ENCODE measurements around the gene CRMP1. TPM values are rescaled to one million over a fixed set of nuclear protein-coding genes. Genes with fewer than 3 reads are reported as not detected.

The CRMP1 gene
- total RNA-seq, 4 donors from 2014 or later: 1.2 to 4.0 (median 2.3) TPM

DNA sequence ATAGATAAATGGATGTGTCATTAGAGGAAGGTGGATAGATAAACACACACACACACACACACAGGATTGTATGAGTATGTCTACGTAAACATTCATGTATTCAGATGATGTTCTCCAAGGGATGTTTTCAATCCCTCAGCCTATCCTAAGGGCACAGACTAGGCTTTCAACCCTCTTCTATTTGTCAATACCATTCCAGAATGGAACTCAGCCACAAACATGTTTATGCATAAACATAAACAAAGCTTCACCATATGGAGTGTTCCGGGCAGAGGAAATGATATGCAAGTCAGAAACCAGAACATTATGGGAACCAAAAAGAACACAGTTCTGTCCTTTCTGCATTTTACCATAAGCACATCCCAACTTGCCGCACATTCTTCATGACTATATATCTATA lies 25.0 kb downstream of the CRMP1 start:
- H3K27ac ChIP-seq (replicated peaks in 1 of 4): no peak overlapping the region
- no peaks in the 10 kb centered on the region for H3K36me3 ChIP-seq
- H3K9me3 ChIP-seq: no peaks in the 10 kb centered on the region
- H3K4me1 ChIP-seq: no peaks in the 10 kb centered on the region
- intact Hi-C loops (cut with DNase I): no loop called here
- peaks cover 0 to 32% (median 0%) of the 10 kb centered on the region in 4 donors for H3K27me3 ChIP-seq
- DNase-seq (ENCODE audit: extremely low spot score): no peak
- TF ChIP-seq POLR2AphosphoS5 (IDR thresholded peaks at IDR 0.05) (no peak), EP300 (IDR thresholded peaks at IDR 0.05) (no peak), POLR2A (IDR thresholded peaks at IDR 0.05; ENCODE audit: low read depth) (no peak)
- TF ChIP-seq, protein P1, sequence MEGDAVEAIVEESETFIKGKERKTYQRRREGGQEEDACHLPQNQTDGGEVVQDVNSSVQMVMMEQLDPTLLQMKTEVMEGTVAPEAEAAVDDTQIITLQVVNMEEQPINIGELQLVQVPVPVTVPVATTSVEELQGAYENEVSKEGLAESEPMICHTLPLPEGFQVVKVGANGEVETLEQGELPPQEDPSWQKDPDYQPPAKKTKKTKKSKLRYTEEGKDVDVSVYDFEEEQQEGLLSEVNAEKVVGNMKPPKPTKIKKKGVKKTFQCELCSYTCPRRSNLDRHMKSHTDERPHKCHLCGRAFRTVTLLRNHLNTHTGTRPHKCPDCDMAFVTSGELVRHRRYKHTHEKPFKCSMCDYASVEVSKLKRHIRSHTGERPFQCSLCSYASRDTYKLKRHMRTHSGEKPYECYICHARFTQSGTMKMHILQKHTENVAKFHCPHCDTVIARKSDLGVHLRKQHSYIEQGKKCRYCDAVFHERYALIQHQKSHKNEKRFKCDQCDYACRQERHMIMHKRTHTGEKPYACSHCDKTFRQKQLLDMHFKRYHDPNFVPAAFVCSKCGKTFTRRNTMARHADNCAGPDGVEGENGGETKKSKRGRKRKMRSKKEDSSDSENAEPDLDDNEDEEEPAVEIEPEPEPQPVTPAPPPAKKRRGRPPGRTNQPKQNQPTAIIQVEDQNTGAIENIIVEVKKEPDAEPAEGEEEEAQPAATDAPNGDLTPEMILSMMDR (IDR thresholded peaks at IDR 0.05): no peak
- WGBS: 98% methylated on average over 3 of the region's 3 CpGs
- no peak overlapping the region for H3K4me3 ChIP-seq

DNA sequence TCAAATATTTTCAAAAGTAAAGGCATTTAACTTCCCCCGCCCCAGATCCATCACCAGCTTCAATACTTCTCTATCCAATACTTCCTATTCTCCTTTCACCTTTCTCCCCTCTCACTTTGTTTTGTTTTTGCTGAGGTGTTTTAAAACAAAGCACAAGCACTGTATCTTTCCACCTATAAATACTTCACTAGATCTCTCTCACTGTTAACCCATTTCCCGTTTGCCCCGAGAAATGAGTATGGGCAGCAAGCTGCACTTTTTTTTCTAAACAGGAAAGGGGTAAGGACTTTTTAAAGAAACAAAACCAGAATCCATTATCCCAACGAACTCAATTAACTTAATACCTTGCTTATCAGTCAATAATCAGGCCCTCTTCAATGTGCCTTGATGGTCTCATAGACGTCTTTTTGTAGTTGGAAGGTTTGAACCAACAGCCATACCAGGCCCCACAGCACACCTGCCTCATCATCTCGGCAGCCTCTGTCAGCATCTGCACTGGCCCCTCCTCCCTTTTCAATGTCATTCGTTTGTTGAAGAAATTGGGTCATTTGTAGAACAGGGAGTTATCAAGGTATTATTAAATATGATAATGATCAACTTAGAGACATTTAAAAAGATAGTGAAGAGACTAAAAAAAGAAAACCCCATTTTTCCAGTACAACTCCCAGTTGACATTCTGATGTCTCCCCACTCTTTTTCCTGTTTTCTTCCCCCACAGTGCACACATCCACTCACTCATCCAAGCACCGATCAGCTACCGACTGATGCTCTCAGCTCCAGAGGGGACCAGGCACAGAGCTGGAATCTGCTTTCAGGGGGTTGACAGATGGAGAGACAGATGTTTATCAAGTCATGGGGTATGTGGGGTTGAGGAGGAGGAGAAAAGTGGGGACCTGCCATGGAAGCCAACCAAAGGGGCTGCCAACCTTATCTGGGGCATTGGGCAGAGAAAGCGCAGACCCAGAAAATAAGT lies 25.8 kb downstream of the CRMP1 start:
- Histone ChIP-seq H3K27me3 (peaks cover 0 to 35% (median 0%) of the 10 kb centered on the region in 4 donors), H3K36me3 (no peaks in the 10 kb centered on the region), H3K9me3 (no peaks in the 10 kb centered on the region), H3K4me1 (no peaks in the 10 kb centered on the region), H3K27ac (replicated peaks in 1 of 4) (no peak overlapping the region), H3K4me3 (no peak overlapping the region)
- TF ChIP-seq, protein P1 (IDR thresholded peaks at IDR 0.05): no peak
- TF ChIP-seq POLR2AphosphoS5 (IDR thresholded peaks at IDR 0.05) (no peak), EP300 (IDR thresholded peaks at IDR 0.05) (no peak), POLR2A (IDR thresholded peaks at IDR 0.05; ENCODE audit: low read depth) (no peak)
- no peak for DNase-seq (ENCODE audit: extremely low spot score)
- 72% methylated on average over 10 of the region's 10 CpGs for WGBS
- intact Hi-C loops (cut with DNase I): no loop called here

DNA sequence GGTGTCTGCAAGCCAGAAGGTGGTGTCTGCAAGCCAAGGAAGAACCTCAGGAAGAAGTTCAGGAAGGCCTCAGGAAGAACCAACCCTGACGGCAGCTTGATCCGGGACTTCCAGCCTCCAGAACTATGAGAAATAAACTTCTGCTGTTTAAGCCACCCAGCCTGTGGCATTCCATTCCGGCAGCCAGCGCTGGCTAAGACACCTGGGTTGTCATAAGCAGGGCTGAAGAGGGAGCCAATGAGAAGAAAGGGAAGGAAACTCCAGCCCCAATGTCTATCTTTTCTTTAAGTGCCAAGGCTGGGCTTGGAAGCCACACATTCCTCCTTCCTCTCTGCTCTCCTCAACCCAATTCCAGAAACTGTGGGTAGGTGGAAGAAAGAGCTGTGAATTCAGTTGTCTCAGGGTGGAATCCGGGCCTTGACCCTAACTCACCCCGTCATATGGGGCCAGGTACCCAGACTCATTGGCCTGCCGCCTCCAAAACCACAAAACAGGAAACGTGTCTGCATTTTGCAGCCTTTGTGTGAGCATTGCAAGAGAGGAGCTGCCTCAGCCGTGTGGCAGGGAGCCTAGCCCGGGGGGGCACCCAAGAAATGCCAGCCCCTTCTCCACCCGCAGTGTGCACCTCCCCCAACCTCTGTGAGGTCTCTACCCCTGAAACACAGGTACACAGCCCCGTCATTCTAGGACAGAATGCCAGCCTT lies 26.8 kb downstream of the CRMP1 start:
- H3K27ac ChIP-seq (replicated peaks in 1 of 4): no peak overlapping the region
- no peak for TF ChIP-seq POLR2A (IDR thresholded peaks at IDR 0.05; ENCODE audit: low read depth)
- TF ChIP-seq, protein P1 (IDR thresholded peaks at IDR 0.05): no peak
- no peak for TF ChIP-seq EP300 (IDR thresholded peaks at IDR 0.05)
- WGBS: 88% methylated on average over 6 of the region's 12 CpGs
- no peaks in the 10 kb centered on the region for H3K4me1 ChIP-seq
- DNase-seq (ENCODE audit: extremely low spot score): no peak
- H3K27me3 ChIP-seq: peaks cover 0 to 34% (median 0%) of the 10 kb centered on the region in 4 donors
- H3K4me3 ChIP-seq: no peak overlapping the region
- no peaks in the 10 kb centered on the region for H3K9me3 ChIP-seq
- no peaks in the 10 kb centered on the region for H3K36me3 ChIP-seq
- intact Hi-C loops (cut with DNase I): no loop called here

DNA sequence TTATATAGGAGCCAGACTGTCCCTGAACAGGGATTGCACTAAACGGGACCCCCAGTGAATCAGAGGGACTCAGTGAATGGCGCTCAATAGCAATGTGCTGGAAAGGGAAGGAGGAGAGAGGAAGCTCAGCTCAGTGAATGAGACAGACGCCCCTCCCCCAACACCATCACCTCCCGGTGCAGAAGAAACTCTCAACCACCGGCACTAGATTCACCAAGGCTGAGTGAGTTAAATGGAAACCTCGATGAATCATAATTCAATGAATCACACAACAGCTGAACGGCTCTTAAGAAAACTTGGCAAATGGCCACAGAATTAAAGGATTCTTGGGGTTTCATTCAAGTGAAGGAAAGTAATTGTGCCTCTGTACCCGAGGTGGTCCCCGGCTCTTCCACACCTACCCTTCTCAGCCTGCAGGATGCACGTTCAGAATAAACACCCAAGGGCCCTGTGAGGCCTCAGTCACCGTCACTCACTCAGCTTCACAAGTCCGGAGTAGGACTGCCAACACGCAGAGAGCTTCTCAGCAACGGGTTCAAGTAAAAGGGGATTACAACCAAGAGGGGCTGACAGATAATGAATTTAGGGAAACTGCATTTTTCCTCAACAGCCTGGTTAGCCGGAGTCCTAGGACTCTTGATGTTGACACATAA lies 29.3 kb downstream of the CRMP1 start:
- no peak for DNase-seq (ENCODE audit: extremely low spot score)
- WGBS: 51% methylated on average over 15 of the region's 15 CpGs
- Histone ChIP-seq H3K27me3 (peaks cover 0 to 30% (median 0%) of the 10 kb centered on the region in 4 donors), H3K4me3 (no peak overlapping the region), H3K4me1 (no peaks in the 10 kb centered on the region), H3K9me3 (no peaks in the 10 kb centered on the region), H3K27ac (replicated peaks in 1 of 4) (no peak overlapping the region), H3K36me3 (no peaks in the 10 kb centered on the region)
- TF ChIP-seq, protein P1 (IDR thresholded peaks at IDR 0.05): no peak
- no peak for TF ChIP-seq POLR2AphosphoS5 (IDR thresholded peaks at IDR 0.05)
- no peak for TF ChIP-seq POLR2A (IDR thresholded peaks at IDR 0.05; ENCODE audit: low read depth)
- no peak for TF ChIP-seq EP300 (IDR thresholded peaks at IDR 0.05)
- intact Hi-C loops (cut with DNase I): no loop called here

Data from esophagus muscularis mucosa (tissue), 4 donors.